Activated naive CD8-positive, alpha-beta T cell treated with anti-CD3 and anti-CD28 coated beads, Interleukin-2, amount 10 ng/mL, durations not matched to agents 7 days and 5 days (primary cell): ENCODE measurements around the gene PRDM5. TPM values are rescaled to one million over a fixed set of nuclear protein-coding genes. Genes with fewer than 3 reads are reported as not detected.

ENCODE experiments used
- ATAC-seq: fragments of 150-1000 bp; cut with Tn5 transposase; one replicate; pipeline ENCODE4 v1.10.0; 2021; ENCODE audit warnings: low read depth, moderate library complexity
- POLR2A ChIA-PET: fragments of 350-600 bp; sonication (Branson Sonifier 250); formaldehyde crosslinking; loops from one replicate; lab custom pipeline; 2021; ENCODE audit warnings: antibody characterized with exemption; lab: Charles Lee
- DNase-seq: peaks from one replicate; pipeline ENCODE4 v3.0.0; 2021
- H3K27ac Mint-ChIP-seq: one replicate; pipeline ENCODE4 v1.8.0; 2022; ENCODE audit warnings: mild to moderate bottlenecking, mixed read lengths
- H3K27me3 Mint-ChIP-seq: one replicate; pipeline ENCODE4 v1.8.0; 2022; ENCODE audit warnings: mild to moderate bottlenecking, moderate library complexity, mixed read lengths
- H3K36me3 Mint-ChIP-seq: one replicate; pipeline ENCODE4 v1.8.0; 2021; ENCODE audit warnings: mild to moderate bottlenecking, mixed read lengths
- H3K4me1 Mint-ChIP-seq: one replicate; pipeline ENCODE4 v1.8.0; 2021; ENCODE audit warnings: mixed read lengths
- H3K4me3 Mint-ChIP-seq: one replicate; pipeline ENCODE4 v1.8.0; 2022; ENCODE audit warnings: mild to moderate bottlenecking, moderate library complexity, mixed read lengths
- H3K9me3 Mint-ChIP-seq: one replicate; pipeline ENCODE4 v1.8.0; 2021; ENCODE audit warnings: mixed read lengths
- total RNA-seq, 2 experiments: library from RNA; stranded (reverse); gene quantifications; one replicate each; pipeline ENCODE4 v1.2.3, GENCODE V29; 2021

The PRDM5 gene
- total RNA-seq, 2 experiments from 2014 or later: 0.26 to 0.58 TPM

GRCh38 chr4:120861852-120862251, 60.7 kb downstream of the PRDM5 start:
- POLR2A ChIA-PET: no interaction called here
- Mint-ChIP-seq H3K4me3 (no peak overlapping the region), H3K36me3 (no peaks in the 10 kb centered on the region), H3K27ac (no peak overlapping the region), H3K4me1 (peaks cover 4% of the 10 kb centered on the region), H3K9me3 (no peaks in the 10 kb centered on the region), H3K27me3 (no peaks in the 10 kb centered on the region)
- DNase-seq (no peak), ATAC-seq (no peak)

GRCh38 chr4:120858776-120859175, 63.8 kb downstream of the PRDM5 start:
- peaks cover 10% of the 10 kb centered on the region for H3K4me1 Mint-ChIP-seq
- no peak overlapping the region for H3K4me3 Mint-ChIP-seq
- no peaks in the 10 kb centered on the region for H3K36me3 Mint-ChIP-seq
- POLR2A ChIA-PET: no interaction called here
- H3K27ac Mint-ChIP-seq: no peak overlapping the region
- no peaks in the 10 kb centered on the region for H3K9me3 Mint-ChIP-seq
- DNase-seq (no peak), ATAC-seq (peak; percentile 26)
- no peaks in the 10 kb centered on the region for H3K27me3 Mint-ChIP-seq

GRCh38 chr4:120857312-120857711, 65.2 kb downstream of the PRDM5 start:
- H3K36me3 Mint-ChIP-seq: no peaks in the 10 kb centered on the region
- no peak for DNase-seq
- ATAC-seq: no peak
- POLR2A ChIA-PET: no interaction called here
- no peaks in the 10 kb centered on the region for H3K9me3 Mint-ChIP-seq
- H3K4me3 Mint-ChIP-seq: no peak overlapping the region
- no peak overlapping the region for H3K27ac Mint-ChIP-seq
- no peaks in the 10 kb centered on the region for H3K27me3 Mint-ChIP-seq
- peaks cover 10% of the 10 kb centered on the region for H3K4me1 Mint-ChIP-seq

- Mint-ChIP-seq H3K36me3 (no peaks in the 10 kb centered on the region), H3K9me3 (no peaks in the 10 kb centered on the region), H3K4me3 (no peak overlapping the region), H3K4me1 (peaks cover 10% of the 10 kb centered on the region), H3K27ac (no peak overlapping the region), H3K27me3 (no peaks in the 10 kb centered on the region)
- POLR2A ChIA-PET: no interaction called here
- DNase-seq (no peak), ATAC-seq (no peak)
These were observed 66.2 kb downstream of the PRDM5 start for GRCh38 chr4:120856294-120856693.

GRCh38 chr4:120855307-120856001, 67.1 kb downstream of the PRDM5 start:
- ATAC-seq (no peak), DNase-seq (no peak)
- no peaks in the 10 kb centered on the region for H3K36me3 Mint-ChIP-seq
- H3K27me3 Mint-ChIP-seq: no peaks in the 10 kb centered on the region
- no peaks in the 10 kb centered on the region for H3K9me3 Mint-ChIP-seq
- POLR2A ChIA-PET: no interaction called here
- H3K4me1 Mint-ChIP-seq: peaks cover 10% of the 10 kb centered on the region
- no peak overlapping the region for H3K4me3 Mint-ChIP-seq
- H3K27ac Mint-ChIP-seq: no peak overlapping the region

- no peak for DNase-seq
- Mint-ChIP-seq H3K27me3 (no peaks in the 10 kb centered on the region), H3K4me1 (peaks cover 8% of the 10 kb centered on the region), H3K4me3 (no peak overlapping the region), H3K27ac (no peak overlapping the region), H3K36me3 (no peaks in the 10 kb centered on the region), H3K9me3 (no peaks in the 10 kb centered on the region)
- no peak for ATAC-seq
- POLR2A ChIA-PET: no interaction called here
These were observed 69.2 kb downstream of the PRDM5 start for GRCh38 chr4:120853161-120853935.

- H3K9me3 Mint-ChIP-seq: no peaks in the 10 kb centered on the region
- no peak for ATAC-seq
- no peak for DNase-seq
- no peak overlapping the region for H3K27ac Mint-ChIP-seq
- H3K4me1 Mint-ChIP-seq: no peaks in the 10 kb centered on the region
- H3K27me3 Mint-ChIP-seq: no peaks in the 10 kb centered on the region
- no peak overlapping the region for H3K4me3 Mint-ChIP-seq
- no peaks in the 10 kb centered on the region for H3K36me3 Mint-ChIP-seq
- POLR2A ChIA-PET: no interaction called here
These were observed 72.4 kb downstream of the PRDM5 start for GRCh38 chr4:120850018-120850599.

- Mint-ChIP-seq H3K36me3 (no peaks in the 10 kb centered on the region), H3K27ac (no peak overlapping the region), H3K9me3 (no peaks in the 10 kb centered on the region), H3K4me3 (no peak overlapping the region), H3K4me1 (peaks cover 10% of the 10 kb centered on the region), H3K27me3 (no peaks in the 10 kb centered on the region)
- POLR2A ChIA-PET: no interaction called here
- DNase-seq: no peak
- ATAC-seq: no peak
These were observed 75.4 kb downstream of the PRDM5 start for GRCh38 chr4:120847019-120847582.

- peaks cover 10% of the 10 kb centered on the region for H3K4me1 Mint-ChIP-seq
- no peaks in the 10 kb centered on the region for H3K27me3 Mint-ChIP-seq
- H3K36me3 Mint-ChIP-seq: no peaks in the 10 kb centered on the region
- no peaks in the 10 kb centered on the region for H3K9me3 Mint-ChIP-seq
- DNase-seq (no peak), ATAC-seq (no peak)
- H3K27ac Mint-ChIP-seq: peak overlapping the region; percentile 62
- POLR2A ChIA-PET: no interaction called here
- H3K4me3 Mint-ChIP-seq: peak overlapping the region; percentile 21
These were observed 78.0 kb downstream of the PRDM5 start for GRCh38 chr4:120844528-120844921.

- H3K27me3 Mint-ChIP-seq: no peaks in the 10 kb centered on the region
- no peaks in the 10 kb centered on the region for H3K9me3 Mint-ChIP-seq
- H3K27ac Mint-ChIP-seq: no peak overlapping the region
- POLR2A ChIA-PET: no interaction called here
- H3K4me3 Mint-ChIP-seq: no peak overlapping the region
- no peaks in the 10 kb centered on the region for H3K36me3 Mint-ChIP-seq
- peaks cover 10% of the 10 kb centered on the region for H3K4me1 Mint-ChIP-seq
- peak; percentile 73 for ATAC-seq
- DNase-seq: no peak
These were observed 78.5 kb downstream of the PRDM5 start for GRCh38 chr4:120843849-120844527.

GRCh38 chr4:120842031-120842430, 80.5 kb downstream of the PRDM5 start:
- POLR2A ChIA-PET: no interaction called here
- H3K4me1 Mint-ChIP-seq: peaks cover 10% of the 10 kb centered on the region
- peaks cover 1% of the 10 kb centered on the region for H3K36me3 Mint-ChIP-seq
- peaks cover 2% of the 10 kb centered on the region for H3K9me3 Mint-ChIP-seq
- DNase-seq: no peak
- no peak overlapping the region for H3K27ac Mint-ChIP-seq
- no peak overlapping the region for H3K4me3 Mint-ChIP-seq
- no peak for ATAC-seq
- no peaks in the 10 kb centered on the region for H3K27me3 Mint-ChIP-seq

GRCh38 chr4:120841580-120841979, 80.9 kb downstream of the PRDM5 start:
- Mint-ChIP-seq H3K27ac (no peak overlapping the region), H3K27me3 (no peaks in the 10 kb centered on the region)
- DNase-seq: no peak

More at GRCh38 chr4:120841580-120841979, 80.9 kb downstream of the PRDM5 start:
- peaks cover 1% of the 10 kb centered on the region for H3K36me3 Mint-ChIP-seq
- no peak for ATAC-seq
- H3K4me3 Mint-ChIP-seq: no peak overlapping the region
- peaks cover 2% of the 10 kb centered on the region for H3K9me3 Mint-ChIP-seq
- H3K4me1 Mint-ChIP-seq: peaks cover 10% of the 10 kb centered on the region
- POLR2A ChIA-PET: no interaction called here
